H1 (cell line): ENCODE data around the gene DNMT3B. TPM values are rescaled to one million over a fixed set of nuclear protein-coding genes. Genes with fewer than 3 reads are reported as not detected.

Experiments used
- CTCF ChIA-PET: fragments of 300-600 bp; sonication (Branson Sonifier 250); formaldehyde crosslinking; loops from one replicate; lab custom pipeline; 2021; ENCODE audit not compliant: partially characterized antibody; lab: Charles Lee
- POLR2A ChIA-PET: fragments of 300-600 bp; sonication (Branson Sonifier 250); formaldehyde crosslinking; loops from one replicate; lab custom pipeline; 2021; ENCODE audit warnings: inconsistent platforms; ENCODE audit not compliant: partially characterized antibody; lab: Charles Lee
- DNase-seq, 2 experiments: peaks; one replicate each; pipeline versions ENCODE4 v3.0.0 to v3.0.0-alpha.2; 2010 to 2022; ENCODE audit warnings: low spot score in 2 of 2, low read depth in 1 of 2, mixed read lengths in 1 of 2
- FAIRE-seq: peaks from 2 replicates; lab custom pipeline; 2011; peaks lifted over from hg19 to GRCh38; lab: Jason Lieb, UNC
- H2AFZ ChIP-seq: 2 replicates; pipeline ENCODE4 v1.8.1; 2012; ENCODE audit warnings: low read length, inconsistent platforms
- H2AK5ac ChIP-seq: 2 replicates; pipeline ENCODE4 v1.6.1; 2013; ENCODE audit warnings: low read depth, low read length
- H2BK120ac ChIP-seq: replicated peaks from 2 replicates; pipeline ENCODE3; 2013; ENCODE audit warnings: low read depth, low read length, inconsistent platforms
- H2BK12ac ChIP-seq: 2 replicates; pipeline ENCODE4 v1.6.1; 2013; ENCODE audit warnings: low read depth, low read length
- H2BK15ac ChIP-seq: 2 replicates; pipeline ENCODE4 v1.6.1; 2013; ENCODE audit warnings: low read length
- H2BK20ac ChIP-seq: 2 replicates; pipeline ENCODE4 v1.6.1; 2013; ENCODE audit warnings: low read length
- H2BK5ac ChIP-seq: 2 replicates; pipeline ENCODE4 v1.6.1; 2013; ENCODE audit warnings: low read depth, low read length
- H3K14ac ChIP-seq: 2 replicates; pipeline ENCODE4 v1.6.1; 2013; ENCODE audit warnings: inconsistent platforms; ENCODE audit not compliant: insufficient read length
- H3K18ac ChIP-seq: 2 replicates; pipeline ENCODE4 v1.6.1; 2013; ENCODE audit warnings: low read length; ENCODE audit errors: extremely low read depth
- H3K23ac ChIP-seq: 2 replicates; pipeline ENCODE4 v1.6.1; 2013; ENCODE audit warnings: inconsistent platforms; ENCODE audit not compliant: insufficient read length
- H3K23me2 ChIP-seq: 2 replicates; pipeline ENCODE4 v1.6.1; 2013; ENCODE audit warnings: low read depth, low read length
- H3K27ac ChIP-seq: 2 replicates; pipeline ENCODE4 v1.6.1; 2011; ENCODE audit warnings: low read depth, low read length, inconsistent platforms
- H3K27me3 ChIP-seq, 4 experiments: replicated peaks in 1 of 4; 1 replicate in 1 of 4; 2 replicates in 3 of 4; pipeline versions ENCODE4 v1.6.1 to v1.8.1; 2011 to 2013; ENCODE audit warnings: low read length in 3 of 4, mild to moderate bottlenecking in 3 of 4, inconsistent platforms in 2 of 4, mixed read lengths in 2 of 4, moderate library complexity in 1 of 4; ENCODE audit not compliant: control insufficient read depth in 3 of 4, insufficient read depth in 3 of 4; ENCODE audit errors: extremely low read depth in 1 of 4
- H3K36me3 ChIP-seq, 4 experiments: 2 replicates each; pipeline versions ENCODE4 v1.6.1 to v1.8.1; 2011 to 2013; ENCODE audit warnings: mild to moderate bottlenecking in 4 of 4, low read length in 3 of 4, moderate library complexity in 2 of 4, control low read depth in 1 of 4, inconsistent platforms in 1 of 4; ENCODE audit not compliant: insufficient read depth in 4 of 4, control insufficient read depth in 2 of 4
- H3K4ac ChIP-seq: replicated peaks from 2 replicates; pipeline ENCODE3; 2013; ENCODE audit warnings: low read length, low read depth, mixed read lengths, inconsistent platforms; ENCODE audit not compliant: insufficient read length
- H3K4me1 ChIP-seq, 4 experiments: replicated peaks in 1 of 4; 1 replicate in 1 of 4; 2 replicates in 3 of 4; pipeline versions ENCODE4 v1.6.1 to v1.8.1; 2011 to 2013; ENCODE audit warnings: low read length in 3 of 4, inconsistent platforms in 2 of 4, mixed read lengths in 1 of 4; ENCODE audit not compliant: insufficient read depth in 4 of 4, control insufficient read depth in 3 of 4
- H3K4me2 ChIP-seq, 2 experiments: 2 replicates each; pipeline versions ENCODE4 v1.6.1 to v1.8.1; 2011 to 2013; ENCODE audit warnings: low read depth in 2 of 2, low read length in 2 of 2, control low read depth in 1 of 2, inconsistent platforms in 1 of 2, mild to moderate bottlenecking in 1 of 2; ENCODE audit not compliant: insufficient read depth in 1 of 2
- H3K4me3 ChIP-seq, 4 experiments: fragments of 200-600, 300-600 bp in 1 of 4; sonication (generic), shearing (Covaris generic), sonication (Bioruptor Twin) in 1 of 4; 2 replicates each; pipeline versions ENCODE4 v1.5.1 to v1.8.1; 2011 to 2016; ENCODE audit warnings: low read length in 4 of 4, low read depth in 3 of 4, control low read depth in 2 of 4, inconsistent platforms in 2 of 4, mild to moderate bottlenecking in 2 of 4, mixed read lengths in 1 of 4, moderate library complexity in 1 of 4; ENCODE audit not compliant: insufficient read depth in 2 of 4; ENCODE audit errors: extremely low read depth in 1 of 4
- H3K56ac ChIP-seq: replicated peaks from 2 replicates; pipeline ENCODE3; 2013; ENCODE audit warnings: low read depth, mild to moderate bottlenecking, mixed read lengths, low read length, inconsistent platforms; ENCODE audit not compliant: insufficient read length
- H3K79me1 ChIP-seq: 2 replicates; pipeline ENCODE4 v1.6.1; 2013; ENCODE audit warnings: low read depth, low read length, control low read depth
- H3K79me2 ChIP-seq, 2 experiments: 2 replicates each; pipeline versions ENCODE4 v1.6.1 to v1.8.1; 2012 to 2013; ENCODE audit warnings: low read length in 2 of 2, mild to moderate bottlenecking in 2 of 2, inconsistent platforms in 1 of 2; ENCODE audit not compliant: insufficient read depth in 2 of 2, control insufficient read depth in 1 of 2
- H3K9ac ChIP-seq, 4 experiments: replicated peaks in 1 of 4; 1 replicate in 1 of 4; 2 replicates in 3 of 4; pipeline versions ENCODE4 v1.6.1 to v1.8.1; 2011 to 2013; ENCODE audit warnings: low read depth in 3 of 4, low read length in 3 of 4, control low read depth in 2 of 4, mild to moderate bottlenecking in 2 of 4, moderate library complexity in 2 of 4, inconsistent platforms in 1 of 4; ENCODE audit errors: extremely low read depth in 1 of 4
- H3K9me3 ChIP-seq, 2 experiments: 2 replicates each; pipeline versions ENCODE4 v1.6.1 to v1.8.1; 2012 to 2013; ENCODE audit warnings: mild to moderate bottlenecking in 2 of 2, moderate library complexity in 2 of 2, control low read depth in 1 of 2, inconsistent platforms in 1 of 2, low read depth in 1 of 2, low read length in 1 of 2, mixed read lengths in 1 of 2; ENCODE audit not compliant: insufficient read depth in 2 of 2
- H4K20me1 ChIP-seq, 2 experiments: replicated peaks in 1 of 2; 2 replicates each; pipeline versions ENCODE3 to v1.8.1; 2011 to 2013; ENCODE audit warnings: inconsistent platforms in 2 of 2, low read length in 2 of 2, mild to moderate bottlenecking in 1 of 2; ENCODE audit not compliant: insufficient read depth in 2 of 2, control insufficient read depth in 1 of 2
- H4K5ac ChIP-seq: 2 replicates; pipeline ENCODE4 v1.6.1; 2013; ENCODE audit warnings: low read length, low read depth, mixed read lengths, inconsistent platforms; ENCODE audit not compliant: insufficient read length
- H4K8ac ChIP-seq: 2 replicates; pipeline ENCODE4 v1.8.0; 2013; ENCODE audit warnings: mild to moderate bottlenecking, moderate library complexity, low read length, inconsistent platforms; ENCODE audit not compliant: insufficient read depth; ENCODE audit errors: extremely low read depth
- H4K91ac ChIP-seq: replicated peaks from 2 replicates; pipeline ENCODE3; 2013; ENCODE audit warnings: low read length, mixed read lengths, inconsistent platforms; ENCODE audit not compliant: insufficient read length
- ATF3 ChIP-seq: IDR thresholded peaks from 2 replicates; pipeline ENCODE4 v1.6.1; 2011; ENCODE audit warnings: low read depth, mild to moderate bottlenecking, low read length; ENCODE audit not compliant: insufficient read depth
- CBX8 ChIP-seq: fragments of 300-800, 300-1000 bp; sonication (generic); IDR thresholded peaks from 2 replicates; pipeline ENCODE4 v1.7.1; 2016; ENCODE audit warnings: low read depth, low read length, borderline replicate concordance
- CREB1 ChIP-seq: IDR thresholded peaks from 2 replicates; pipeline ENCODE4 v1.6.1; 2012; ENCODE audit warnings: inconsistent platforms
- EP300 ChIP-seq, 2 experiments: IDR thresholded peaks; 1 replicate in 1 of 2; 2 replicates in 1 of 2; pipeline ENCODE4 v1.6.1; 2011 to 2012; ENCODE audit warnings: low read depth in 2 of 2, low read length in 2 of 2, mild to moderate bottlenecking in 2 of 2, borderline replicate concordance in 1 of 2, inconsistent platforms in 1 of 2, moderate library complexity in 1 of 2
- GABPA ChIP-seq: IDR thresholded peaks from 2 replicates; pipeline ENCODE4 v1.6.1; 2011; ENCODE audit warnings: mild to moderate bottlenecking, low read length, moderate library complexity, borderline replicate concordance; ENCODE audit not compliant: insufficient read depth
- HDAC6 ChIP-seq: IDR thresholded peaks from one replicate; pipeline ENCODE4 v1.7.1; 2012; ENCODE audit warnings: low read depth, mild to moderate bottlenecking, inconsistent platforms, low read length, moderate library complexity
- JUND ChIP-seq: IDR thresholded peaks from 2 replicates; pipeline ENCODE4 v1.6.1; 2011; ENCODE audit warnings: mild to moderate bottlenecking, improper control_type of control experiment, low read length
- KDM5A ChIP-seq: fragments of 200-600 bp; IDR thresholded peaks from 2 replicates; pipeline ENCODE4 v1.7.1; 2012; ENCODE audit warnings: mild to moderate bottlenecking, low read length, inconsistent platforms, mixed read lengths
- NANOG ChIP-seq: IDR thresholded peaks from 2 replicates; pipeline ENCODE4 v1.6.1; 2011; ENCODE audit warnings: low read length, low read depth, mild to moderate bottlenecking, inconsistent platforms; ENCODE audit not compliant: insufficient read depth, poor library complexity, severe bottlenecking
- NRF1 ChIP-seq: IDR thresholded peaks from 2 replicates; pipeline ENCODE4 v1.6.1; 2011; ENCODE audit warnings: mild to moderate bottlenecking, low read depth, low read length, improper control_type of control experiment
- RNF2 ChIP-seq: fragments of 200-900, 300-1000 bp; sonication (generic); IDR thresholded peaks from 2 replicates; pipeline ENCODE4 v1.7.1; 2016; ENCODE audit warnings: borderline replicate concordance, low read depth, mild to moderate bottlenecking, antibody characterized with exemption, low read length; ENCODE audit not compliant: poor library complexity, severe bottlenecking; ENCODE audit errors: missing control alignments
- SP1 ChIP-seq: IDR thresholded peaks from 2 replicates; pipeline ENCODE4 v1.6.1; 2011; ENCODE audit warnings: low read depth, low read length
- SP2 ChIP-seq: IDR thresholded peaks from 2 replicates; pipeline ENCODE4 v1.6.1; 2012; ENCODE audit warnings: mild to moderate bottlenecking, low read length, inconsistent platforms
- YY1 ChIP-seq: IDR thresholded peaks from 2 replicates; pipeline ENCODE4 v1.6.1; 2011; ENCODE audit warnings: low read depth, mild to moderate bottlenecking, low read length
- WGBS, 2 experiments: shearing (Covaris generic) in 1 of 2; methylation state at CpG; one replicate each; pipeline versions ENCODE4 v1.1.6 to v1.1.7; 2013 to 2015; ENCODE audit warnings: low lambda C conversion rate in 2 of 2, mixed read lengths in 2 of 2, inconsistent platforms in 1 of 2, low coverage in 1 of 2, missing lambda C conversion rate in 1 of 2; ENCODE audit not compliant: insufficient replicate concordance in 2 of 2, insufficient coverage in 1 of 2, insufficient read length in 1 of 2; ENCODE audit errors: extremely low coverage in 1 of 2, missing lambda C conversion rate in 1 of 2; 5-methylcytosine and 5-hydroxymethylcytosine counted together
- polyA plus RNA-seq, 7 experiments: library from polyadenylated mRNA; depleted of rRNA in 3 of 7; stranded (reverse) in 5 of 7; unstranded in 2 of 7; fragments of >200 nt in 5 of 7; fragments of 200-250 nt in 2 of 7; gene quantifications; 1 replicate in 5 of 7; 2 replicates in 1 of 7; 4 replicates in 1 of 7; pipeline versions ENCODE4 v1.2.1 to v1.2.3, GENCODE V29; 2011 to 2013; ENCODE audit warnings: missing spikeins in 2 of 7, mixed read lengths in 2 of 7
- total RNA-seq: library from RNA; stranded (reverse); fragmentation: NEBNext Ultra II Directional; extraction: Animal tissue kit (Norgen Biotek cat#: 25700); gene quantifications from 2 replicates; pipeline ENCODE4 v1.2.1, GENCODE V29; 2021

Gene DNMT3B
- total and polyA plus RNA-seq, 2 of the 8 experiments (the other 6 are each of a cell fraction or from before 2014, with no cell fraction given) = 433 to 1,016 TPM

GRCh38 chr20:32848846-32849245 lies 86.7 kb downstream of the DNMT3B start:
- Histone ChIP-seq H2BK12ac (no peak overlapping the region), H2BK120ac (no peak overlapping the region), H3K36me3 (peaks cover 14 to 43% (median 15%) of the 10 kb centered on the region in 4 experiments; a peak in 7 of 8 replicates), H2BK20ac (no peak overlapping the region), H3K23ac (no peak overlapping the region), H3K4me1 (peaks cover 0 to 3% (median 0%) of the 10 kb centered on the region in 4 experiments; a peak in 2 of 7 replicates), H3K56ac (no peak overlapping the region), H3K4ac (no peak overlapping the region), H3K9me3 (no peaks in the 10 kb centered on the region), H3K79me1 (peaks cover 2% of the 10 kb centered on the region), H4K20me1 (peaks cover 5 to 8% of the 10 kb centered on the region in 2 experiments), H4K91ac (no peak overlapping the region), H2AK5ac (no peak overlapping the region), H3K27ac (no peak overlapping the region), H3K4me3 (no peak overlapping the region), H3K23me2 (no peaks in the 10 kb centered on the region), H3K27me3 (no peaks in the 10 kb centered on the region), H2BK5ac (no peak overlapping the region), H3K14ac (no peak overlapping the region), H3K4me2 (no peak overlapping the region), H2BK15ac (no peak overlapping the region), H3K79me2 (peaks cover 0 to 21% of the 10 kb centered on the region in 2 experiments; a peak in 3 of 4 replicates), H2AFZ (no peak overlapping the region), H3K9ac (no peak overlapping the region), H3K18ac (no peak overlapping the region), H4K5ac (no peak overlapping the region), H4K8ac (no peak overlapping the region)
- FAIRE-seq = no peak
- 76% methylated on average over 6 of the region's 6 CpGs; no CpG with 5 or more reads in 1 of the 2 experiments for WGBS, 2 experiments
- POLR2A ChIA-PET = interaction anchor here (0.9 to 1.8 kb wide), 5 partner anchors 10 to 26 kb away, joined by 3 to 5 read pairs (median 3); partner anchors contain the start of gene EFCAB8
- DNase-seq = no peak
- CTCF ChIA-PET = no interaction called here
- TF ChIP-seq KDM5A (no peak), SP2 (no peak), GABPA (no peak), CREB1 (no peak), JUND (no peak), ATF3 (no peak), HDAC6 (no peak), NANOG (no peak), RNF2 (no peak), CBX8 (no peak), YY1 (no peak), SP1 (no peak), EP300 (IDR thresholded peaks at IDR 0.05; ENCODE audit: borderline replicate concordance in 1 of 2, low read depth in 2 of 2, low read length in 2 of 2) (no peak), NRF1 (no peak)
